Tibial artery (tissue), 4 donors: ENCODE results near the gene OARD1.
"Not testable (repeated sequence)": the region's sequence is repeated elsewhere in the genome, so short reads cannot be mapped to it uniquely, and the experiment has no call there.

Source experiments
- DNase-seq, 2 donors: peaks; one replicate each; pipeline ENCODE4 v3.0.0-alpha.2; 2019
- H3K27ac ChIP-seq, 2 donors: fragments of 200-600 bp; sonication (generic) in 1 of 2; 1 replicate in 1 of 2; 2 replicates in 1 of 2; pipeline ENCODE4 v1.5.1; 2018 to 2019; ENCODE audit warnings: mild to moderate bottlenecking in 1 of 2
- H3K27me3 ChIP-seq, 2 donors: fragments of 200-600 bp; sonication (generic) in 1 of 2; one replicate each; pipeline versions ENCODE4 v1.5.1 to v1.6.0; 2016 to 2019
- H3K36me3 ChIP-seq, 3 donors: fragments of 200-600 bp; sonication (generic) in 2 of 3; one replicate each; pipeline ENCODE4 v1.5.1; 2016 to 2019; ENCODE audit warnings: mild to moderate bottlenecking in 2 of 3
- H3K4me1 ChIP-seq, 4 donors: fragments of 200-600 bp; sonication (generic) in 2 of 4; 1 replicate in 3 of 4; 2 replicates in 1 of 4; pipeline ENCODE4 v1.5.1; 2016 to 2019
- H3K4me3 ChIP-seq, 2 donors: fragments of 200-600 bp; sonication (generic) in 1 of 2; 1 replicate in 1 of 2; 2 replicates in 1 of 2; pipeline ENCODE4 v1.5.1; 2018 to 2019; ENCODE audit warnings: mild to moderate bottlenecking in 2 of 2
- H3K9me3 ChIP-seq, 3 donors: fragments of 200-600 bp; sonication (generic) in 1 of 3; one replicate each; pipeline ENCODE4 v1.5.1; 2016 to 2019
- intact Hi-C: fragments of 100-400 bp; cut with DNase I; formaldehyde crosslinking; loops from one replicate; pipeline ENCODE4 v1.15.0; 2023; ENCODE audit warnings: low total_unique reads
- TF ChIP-seq, protein P1 (sequence below), 2 experiments: fragments of 200-600 bp in 1 of 2; fragments of 450-650 bp in 1 of 2; IDR thresholded peaks; one replicate each; pipeline ENCODE4 v1.5.1; 2017 to 2019; ENCODE audit warnings: antibody characterized with exemption in 2 of 2, mild to moderate bottlenecking in 1 of 2, moderate library complexity in 1 of 2

OARD1 gene

DNA sequence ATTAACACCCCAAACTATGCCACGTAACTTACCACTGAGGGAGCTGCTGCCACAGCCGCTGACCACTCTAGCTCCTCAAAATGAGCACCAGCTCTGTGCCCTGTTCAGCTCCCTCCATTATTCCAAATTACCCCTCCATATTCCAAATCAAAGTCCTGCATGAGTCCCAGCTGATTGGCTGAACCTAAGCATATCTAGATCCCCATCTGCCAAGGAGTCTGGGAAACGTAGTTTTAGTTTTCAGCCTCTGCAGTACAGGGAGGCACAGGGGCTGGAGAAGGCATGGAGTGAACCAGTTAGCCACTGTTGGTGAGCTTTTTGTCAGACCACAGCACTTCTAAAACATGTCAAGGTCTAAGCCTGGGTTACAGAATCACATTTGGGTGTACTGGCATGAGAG, 49.0 kb downstream of the OARD1 start:
- no peak overlapping the region for H3K27ac ChIP-seq
- H3K4me1 ChIP-seq, result peaks cover 0 to 16% (median 7%) of the 10 kb centered on the region in 4 donors
- no peaks in the 10 kb centered on the region for H3K27me3 ChIP-seq
- DNase-seq, result no peak
- TF ChIP-seq, protein P1, sequence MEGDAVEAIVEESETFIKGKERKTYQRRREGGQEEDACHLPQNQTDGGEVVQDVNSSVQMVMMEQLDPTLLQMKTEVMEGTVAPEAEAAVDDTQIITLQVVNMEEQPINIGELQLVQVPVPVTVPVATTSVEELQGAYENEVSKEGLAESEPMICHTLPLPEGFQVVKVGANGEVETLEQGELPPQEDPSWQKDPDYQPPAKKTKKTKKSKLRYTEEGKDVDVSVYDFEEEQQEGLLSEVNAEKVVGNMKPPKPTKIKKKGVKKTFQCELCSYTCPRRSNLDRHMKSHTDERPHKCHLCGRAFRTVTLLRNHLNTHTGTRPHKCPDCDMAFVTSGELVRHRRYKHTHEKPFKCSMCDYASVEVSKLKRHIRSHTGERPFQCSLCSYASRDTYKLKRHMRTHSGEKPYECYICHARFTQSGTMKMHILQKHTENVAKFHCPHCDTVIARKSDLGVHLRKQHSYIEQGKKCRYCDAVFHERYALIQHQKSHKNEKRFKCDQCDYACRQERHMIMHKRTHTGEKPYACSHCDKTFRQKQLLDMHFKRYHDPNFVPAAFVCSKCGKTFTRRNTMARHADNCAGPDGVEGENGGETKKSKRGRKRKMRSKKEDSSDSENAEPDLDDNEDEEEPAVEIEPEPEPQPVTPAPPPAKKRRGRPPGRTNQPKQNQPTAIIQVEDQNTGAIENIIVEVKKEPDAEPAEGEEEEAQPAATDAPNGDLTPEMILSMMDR (IDR thresholded peaks at IDR 0.05), result no peak
- peaks cover 0 to 3% (median 1%) of the 10 kb centered on the region in 3 donors for H3K9me3 ChIP-seq
- no peaks in the 10 kb centered on the region for H3K36me3 ChIP-seq
- intact Hi-C loops, result no loop called here
- H3K4me3 ChIP-seq, result no peak overlapping the region

DNA sequence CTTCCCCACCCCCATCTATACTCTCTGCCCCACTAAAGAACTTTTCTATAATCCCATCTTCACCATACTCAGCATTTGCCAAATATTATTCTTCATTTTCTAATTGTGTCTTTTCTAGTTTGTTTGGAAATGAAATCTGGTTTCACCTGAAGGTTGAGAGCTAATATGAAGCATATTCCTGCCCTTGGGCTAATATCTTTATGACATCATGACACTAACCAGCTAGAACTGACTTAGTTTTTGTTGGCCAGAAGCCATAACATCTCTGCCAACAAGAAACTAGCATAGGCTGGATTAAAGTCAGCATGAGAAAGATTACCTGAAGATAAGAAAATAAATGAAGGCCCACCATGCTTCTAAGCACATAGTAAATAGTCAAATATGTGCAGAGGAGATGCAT, 49.9 kb downstream of the OARD1 start:
- TF ChIP-seq, protein P1 (IDR thresholded peaks at IDR 0.05), result no peak

DNA sequence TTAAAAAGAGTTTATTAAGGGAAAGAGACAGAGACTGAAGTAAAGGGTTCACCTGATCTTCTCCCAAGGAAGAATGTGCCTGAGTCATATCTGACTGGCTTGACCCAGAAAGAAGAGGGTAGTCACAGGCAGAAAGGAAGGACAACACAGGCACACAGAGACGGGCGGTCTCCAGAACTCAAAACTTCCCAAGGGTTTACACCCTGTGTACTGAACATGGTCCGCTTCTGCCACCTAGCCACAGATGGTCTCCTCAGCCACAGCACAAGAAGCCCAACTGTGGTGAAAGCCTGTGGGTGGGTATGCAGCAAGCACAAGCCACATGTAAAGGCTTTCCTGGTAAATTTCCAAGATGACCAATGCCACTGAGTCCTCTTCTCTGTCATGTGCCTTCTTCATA, 50.3 kb downstream of the OARD1 start:
- Histone ChIP-seq H3K4me1 (peaks cover 0 to 9% (median 0%) of the 10 kb centered on the region in 4 donors), H3K9me3 (peaks cover 0 to 4% (median 3%) of the 10 kb centered on the region in 3 donors), H3K27me3 (no peaks in the 10 kb centered on the region), H3K27ac (no peak overlapping the region), H3K4me3 (no peak overlapping the region), H3K36me3 (no peaks in the 10 kb centered on the region)
- intact Hi-C loops, result no loop called here
- TF ChIP-seq, protein P1 (IDR thresholded peaks at IDR 0.05), result no peak
- DNase-seq, result no peak

More for the DNA sequence above, 49.9 kb downstream of the OARD1 start:
- H3K4me1 ChIP-seq, result peaks cover 0 to 11% (median 1%) of the 10 kb centered on the region in 4 donors
- intact Hi-C loops, result no loop called here
- H3K27ac ChIP-seq, result no peak overlapping the region
- no peaks in the 10 kb centered on the region for H3K27me3 ChIP-seq
- H3K36me3 ChIP-seq, result no peaks in the 10 kb centered on the region
- peaks cover 0 to 4% (median 3%) of the 10 kb centered on the region in 3 donors for H3K9me3 ChIP-seq
- DNase-seq, result no peak
- no peak overlapping the region for H3K4me3 ChIP-seq

DNA sequence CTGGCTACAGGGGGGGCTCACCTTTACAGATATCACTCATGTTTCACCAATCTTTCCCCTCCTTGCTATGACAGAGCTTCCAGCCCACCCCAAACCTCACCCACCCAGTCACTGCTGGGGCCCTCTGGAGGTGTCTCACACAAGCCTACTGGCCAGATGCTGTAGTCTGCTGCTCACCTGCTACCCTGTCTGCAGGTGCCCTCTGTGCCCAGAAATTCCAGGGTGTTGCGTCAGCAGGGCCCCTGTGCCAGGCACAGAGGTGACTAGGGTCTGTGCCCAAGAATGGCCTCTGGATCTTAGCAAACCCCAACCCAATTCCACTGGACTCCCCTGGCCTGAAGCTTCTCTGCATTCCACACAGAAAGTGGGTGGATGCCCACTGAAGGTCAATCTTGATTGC, 54.5 kb downstream of the OARD1 start:
- no peak overlapping the region for H3K4me3 ChIP-seq
- no peak overlapping the region for H3K27ac ChIP-seq
- no peaks in the 10 kb centered on the region for H3K27me3 ChIP-seq
- intact Hi-C loops, result no loop called here
- no peaks in the 10 kb centered on the region for H3K36me3 ChIP-seq
- peaks cover 0 to 9% (median 0%) of the 10 kb centered on the region in 4 donors for H3K4me1 ChIP-seq
- no peak for DNase-seq
- H3K9me3 ChIP-seq, result peaks cover 0 to 4% (median 3%) of the 10 kb centered on the region in 3 donors
- TF ChIP-seq, protein P1 (IDR thresholded peaks at IDR 0.05), result no peak

DNA sequence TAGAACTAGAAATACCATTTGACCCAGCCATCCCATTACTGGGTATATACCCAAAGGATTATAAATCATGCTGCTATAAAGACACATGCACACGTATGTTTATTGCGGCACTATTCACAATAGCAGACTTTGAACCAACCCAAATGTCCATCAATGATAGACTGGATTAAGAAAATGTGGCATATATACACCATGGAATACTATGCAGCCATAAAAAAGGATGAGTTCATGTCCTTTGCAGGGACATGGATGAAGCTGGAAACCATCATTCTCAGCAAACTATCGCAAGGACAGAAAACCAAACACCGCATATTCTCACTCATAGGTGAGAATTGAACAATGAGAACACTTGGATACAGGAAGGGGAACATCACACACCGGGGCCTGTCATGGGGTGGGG, 56.3 kb downstream of the OARD1 start:
- intact Hi-C loops, H3K36me3 ChIP-seq, H3K27me3 ChIP-seq, H3K4me3 ChIP-seq, H3K9me3 ChIP-seq, H3K27ac ChIP-seq, H3K4me1 ChIP-seq, DNase-seq: not testable (repeated sequence)

DNA sequence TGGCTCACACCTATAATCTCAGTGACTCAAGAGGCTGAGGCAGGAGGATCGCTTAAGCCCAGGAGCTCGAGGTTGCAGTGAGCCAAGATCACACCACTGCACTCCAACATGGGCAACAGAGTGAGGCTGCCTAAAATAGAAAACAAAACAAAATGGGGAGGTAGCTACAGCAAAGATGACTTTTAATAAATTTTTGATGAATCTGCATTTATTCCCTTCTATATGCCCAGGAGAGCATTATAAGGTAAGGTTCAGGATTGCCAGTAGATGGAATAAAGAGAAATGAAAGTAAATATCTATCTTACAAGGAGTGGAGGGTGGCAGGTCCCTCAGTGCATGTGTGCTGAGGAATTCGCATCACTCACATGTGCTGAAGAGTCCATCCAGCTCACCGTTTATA, 57.4 kb downstream of the OARD1 start:
- TF ChIP-seq, protein P1 (IDR thresholded peaks at IDR 0.05), result no peak
- intact Hi-C loops, result no loop called here
- no peak for DNase-seq
- Histone ChIP-seq H3K27me3 (no peaks in the 10 kb centered on the region), H3K4me3 (no peak overlapping the region), H3K27ac (no peak overlapping the region), H3K9me3 (peaks cover 0 to 4% (median 0%) of the 10 kb centered on the region in 3 donors), H3K4me1 (no peaks in the 10 kb centered on the region), H3K36me3 (no peaks in the 10 kb centered on the region)
